Embryonic facial prominence (tissue), 1 donor: Measurements from ENCODE around the gene PPM1N.

Source experiments
- DNase-seq: peaks from one replicate; pipeline ENCODE4 v3.0.0-alpha.2; 2016; ENCODE audit errors: extremely low spot score

Gene PPM1N

GRCh38 chr19:45529420-45529785 is 31.2 kb downstream of the PPM1N start:
- DNase-seq, result no peak

DNA sequence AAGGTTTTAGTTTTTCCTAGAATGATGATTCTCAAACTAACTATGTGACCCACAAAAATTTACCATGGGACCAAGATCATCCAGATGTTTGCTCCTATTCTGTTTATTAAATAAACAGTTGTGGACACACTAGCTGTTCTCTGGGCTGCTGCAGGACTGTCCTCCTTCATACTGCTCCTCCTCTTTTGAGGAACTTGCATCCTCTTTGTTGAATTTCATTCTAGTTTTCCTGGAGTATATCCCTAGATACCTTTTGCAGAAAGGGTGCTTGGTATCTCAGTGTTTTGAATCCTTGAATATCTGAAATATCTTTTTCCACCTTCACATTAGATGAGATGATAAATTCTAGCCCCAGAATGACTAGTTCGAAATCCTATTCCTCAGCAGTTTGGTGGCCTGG is 33.1 kb downstream of the PPM1N start:
- no peak for DNase-seq

- no peak for DNase-seq
Measured at GRCh38 chr19:45539459-45539858, 41.2 kb downstream of the PPM1N start.

GRCh38 chr19:45542234-45542668 is 44.0 kb downstream of the PPM1N start:
- no peak for DNase-seq

DNA sequence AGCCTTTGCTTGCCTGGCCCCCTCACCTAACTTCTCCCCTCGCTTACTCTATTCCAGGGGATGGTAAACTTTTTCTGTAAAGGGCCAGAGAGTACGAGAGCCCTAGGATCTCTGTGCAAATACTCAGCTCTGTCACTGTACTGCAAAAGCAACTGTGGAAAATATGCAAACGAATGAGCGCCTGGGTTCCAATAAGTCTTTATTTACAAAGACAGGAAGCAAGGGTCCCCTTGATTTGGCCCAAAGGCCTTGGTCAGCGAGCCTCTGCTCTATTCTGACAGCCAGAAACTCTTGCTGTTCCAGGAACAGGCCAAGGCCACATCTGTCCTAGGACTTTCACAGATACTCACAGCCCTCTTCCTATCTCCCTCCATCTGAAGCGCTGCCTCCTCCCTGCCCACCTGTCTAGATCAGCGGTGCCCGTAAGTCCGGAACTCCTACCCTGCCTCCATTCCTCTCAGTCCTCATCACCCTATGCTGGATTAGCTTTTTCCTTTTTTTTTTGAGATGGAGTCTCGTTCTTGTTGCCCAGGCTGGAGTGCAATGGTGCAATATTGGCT is 49.0 kb downstream of the PPM1N start:
- DNase-seq, result no peak

GRCh38 chr19:45547965-45548609 is 49.8 kb downstream of the PPM1N start:
- no peak for DNase-seq
